Fibroblast of skin of left quadriceps (primary cell): ENCODE results near the gene RELT.
"Not testable (repeated sequence)": the region's sequence is repeated elsewhere in the genome, so short reads cannot be mapped to it uniquely, and the experiment has no call there.

Experiments
- DNase-seq, 2 experiments: peaks; one replicate each; pipeline ENCODE4 v3.0.0-alpha.2; 2013; ENCODE audit warnings: low read depth in 2 of 2

The RELT gene

GRCh38 chr11:73436859-73437258, 60.7 kb downstream of the RELT start:
- not testable (repeated sequence) for DNase-seq

DNA sequence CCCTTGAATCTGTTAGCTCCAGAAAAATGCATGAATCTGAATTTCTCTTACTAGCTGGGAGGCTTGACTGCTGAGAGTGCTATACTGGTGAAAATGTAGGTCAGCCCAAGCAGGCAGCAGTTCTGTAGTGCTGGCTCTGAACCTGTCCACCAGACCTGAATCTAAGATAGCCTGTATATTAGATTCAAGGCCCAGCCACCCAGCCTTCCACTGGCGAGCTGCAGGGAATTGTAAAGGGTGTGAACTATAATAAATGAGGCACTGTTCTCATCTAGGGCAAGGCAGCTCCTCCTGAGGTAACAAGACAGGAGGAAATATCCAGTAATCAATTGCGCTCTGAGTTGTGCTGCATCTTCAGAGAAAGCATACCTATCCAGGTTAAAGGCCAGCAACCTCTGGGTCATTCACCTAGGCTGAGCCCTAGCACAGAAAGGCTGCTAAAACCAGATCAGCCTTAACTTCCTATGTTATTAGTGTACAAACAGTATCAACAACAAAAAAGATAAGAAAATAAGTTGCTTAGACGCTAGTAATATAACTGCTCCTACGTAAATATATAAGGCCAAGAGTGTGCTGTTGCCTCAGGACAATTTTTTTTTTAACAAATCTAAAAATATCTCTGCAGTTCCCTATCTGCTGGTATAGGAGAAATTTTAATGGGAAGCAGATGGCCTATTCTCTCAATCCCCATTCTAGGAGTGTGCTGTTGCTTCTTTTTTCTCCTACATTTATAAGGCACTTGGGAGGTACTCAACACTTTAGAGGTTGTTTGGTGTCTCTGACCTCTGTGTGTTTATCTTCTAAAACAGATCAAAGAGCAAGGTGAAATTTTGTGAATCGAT, 63.0 kb downstream of the RELT start:
- DNase-seq = peak; percentile 49 to 57

DNA sequence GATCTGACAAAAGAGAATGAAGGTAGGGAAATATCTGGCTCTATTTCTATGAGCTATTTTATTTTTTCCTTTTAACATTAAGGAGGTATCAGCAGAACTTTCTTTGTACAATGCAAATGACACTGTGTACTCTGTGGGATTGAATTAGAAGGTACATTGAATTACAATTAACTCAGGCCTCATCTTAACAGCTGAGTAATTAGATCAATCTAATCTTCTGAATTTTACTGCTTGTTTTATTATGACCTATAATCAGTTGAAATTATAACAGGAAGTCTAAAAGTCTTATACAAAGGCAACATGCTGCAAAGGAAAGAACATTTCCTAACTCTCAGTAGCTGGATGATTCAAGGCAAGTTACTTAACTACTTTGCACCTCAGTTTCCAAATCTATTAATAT, 69.8 kb downstream of the RELT start:
- no peak for DNase-seq

GRCh38 chr11:73446766-73447165, 70.6 kb downstream of the RELT start:
- DNase-seq = no peak
